ENCODE measurements around the gene AKAP13.

The AKAP13 gene

GRCh38 chr15:85718271-85718971 is 338.0 kb downstream of the AKAP13 start:
- no peak for DNase-seq

GRCh38 chr15:85718981-85719380 is 338.6 kb downstream of the AKAP13 start:
- peak; percentile 13 for DNase-seq

GRCh38 chr15:85722374-85723152 is 342.2 kb downstream of the AKAP13 start:
- no peak for DNase-seq

- DNase-seq, result no peak
Observed at GRCh38 chr15:85723960-85724945, 343.9 kb downstream of the AKAP13 start.

GRCh38 chr15:85725019-85725418 is 344.6 kb downstream of the AKAP13 start:
- DNase-seq, result no peak

- DNase-seq, result no peak
Observed at GRCh38 chr15:85725564-85725963, 345.2 kb downstream of the AKAP13 start.

GRCh38 chr15:85726454-85726853 is 346.1 kb downstream of the AKAP13 start:
- DNase-seq, result no peak

GRCh38 chr15:85727068-85727467 is 346.7 kb downstream of the AKAP13 start:
- DNase-seq, result no peak

GRCh38 chr15:85730001-85730820 is 349.8 kb downstream of the AKAP13 start:
- DNase-seq, result peak; percentile 87

- no peak for DNase-seq
Observed at GRCh38 chr15:85733416-85733815, 353.0 kb downstream of the AKAP13 start.

- DNase-seq, result no peak
Observed at GRCh38 chr15:85737061-85737460, 356.7 kb downstream of the AKAP13 start.

- DNase-seq, result no peak
Observed at GRCh38 chr15:85741021-85741421, 360.6 kb downstream of the AKAP13 start.

- no peak for DNase-seq
Observed at GRCh38 chr15:85741662-85742061, 361.3 kb downstream of the AKAP13 start.

- DNase-seq, result peak; percentile 33
Observed at GRCh38 chr15:85742186-85742821, 361.9 kb downstream of the AKAP13 start.

GRCh38 chr15:85743392-85744055 is 363.1 kb downstream of the AKAP13 start:
- no peak for DNase-seq

- no peak for DNase-seq
Observed at GRCh38 chr15:85744579-85744978, 364.2 kb downstream of the AKAP13 start.

- DNase-seq, result no peak
Observed at GRCh38 chr15:85745023-85745422, 364.6 kb downstream of the AKAP13 start.

- no peak for DNase-seq
Observed at GRCh38 chr15:85745525-85746150, 365.2 kb downstream of the AKAP13 start.

- no peak for DNase-seq
Observed at GRCh38 chr15:85746641-85747040, 366.2 kb downstream of the AKAP13 start.

- DNase-seq, result no peak
Observed at GRCh38 chr15:85748176-85748575, 367.8 kb downstream of the AKAP13 start.

GRCh38 chr15:85748729-85749128 is 368.3 kb downstream of the AKAP13 start:
- DNase-seq, result no peak

Measured in NCI-H82 (cell line).